ENCODE measurements around the gene BMP3.
"Not testable (repeated sequence)": the region's sequence is repeated elsewhere in the genome, so short reads cannot be mapped to it uniquely, and the experiment has no call there.

Gene BMP3

GRCh38 chr4:81030061-81030980 lies at the start of gene BMP3:
TSS of gene BMP3 (plus strand) at chr4:81030708. CDS start at chr4:81031285, 577 bp downstream.
- DNase-seq = peak; percentile 19

- no peak for DNase-seq
Observed at GRCh38 chr4:80986011-80986410, 44.5 kb upstream of the BMP3 start.

GRCh38 chr4:80989921-80990544 lies 40.5 kb upstream of the BMP3 start:
- no peak for DNase-seq

- DNase-seq = no peak
Observed at GRCh38 chr4:80990851-80991250, 39.7 kb upstream of the BMP3 start.

- DNase-seq = no peak
Observed at GRCh38 chr4:80999943-81000342, 30.6 kb upstream of the BMP3 start.

- DNase-seq = no peak
Observed at GRCh38 chr4:81003597-81004111, 26.9 kb upstream of the BMP3 start.

GRCh38 chr4:81007417-81007816 lies 23.1 kb upstream of the BMP3 start:
- no peak for DNase-seq

GRCh38 chr4:81016566-81016965 lies 13.9 kb upstream of the BMP3 start:
- not testable (repeated sequence) for DNase-seq

- no peak for DNase-seq
Observed at GRCh38 chr4:81019006-81019405, 11.5 kb upstream of the BMP3 start.

GRCh38 chr4:81021142-81021944 lies 9.2 kb upstream of the BMP3 start:
- no peak for DNase-seq

GRCh38 chr4:81021981-81022380 lies 8.5 kb upstream of the BMP3 start:
- no peak for DNase-seq

GRCh38 chr4:81023484-81023883 lies 7.0 kb upstream of the BMP3 start:
- no peak for DNase-seq

GRCh38 chr4:81030981-81031791 lies 678 bp downstream of the BMP3 start:
- peak; percentile 1 for DNase-seq

- no peak for DNase-seq
Observed at GRCh38 chr4:81031796-81032551, 1.5 kb downstream of the BMP3 start.

GRCh38 chr4:81032771-81033684 lies 2.5 kb downstream of the BMP3 start:
- no peak for DNase-seq

- DNase-seq = no peak
Observed at GRCh38 chr4:81038636-81039350, 8.3 kb downstream of the BMP3 start.

GRCh38 chr4:81039351-81039972 lies 9.0 kb downstream of the BMP3 start:
- DNase-seq = no peak

- DNase-seq = no peak
Observed at GRCh38 chr4:81040012-81040659, 9.6 kb downstream of the BMP3 start.

All from NCI-H2107 (cell line).